ENCODE results near the gene CCDC68. TPM values are rescaled to one million over a fixed set of nuclear protein-coding genes. Genes with fewer than 3 reads are reported as not detected.

Gene CCDC68
- polyA plus RNA-seq, 2 of the 4 experiments (the other 2 are of a cell fraction) = 3.1 to 12.4 TPM

DNA sequence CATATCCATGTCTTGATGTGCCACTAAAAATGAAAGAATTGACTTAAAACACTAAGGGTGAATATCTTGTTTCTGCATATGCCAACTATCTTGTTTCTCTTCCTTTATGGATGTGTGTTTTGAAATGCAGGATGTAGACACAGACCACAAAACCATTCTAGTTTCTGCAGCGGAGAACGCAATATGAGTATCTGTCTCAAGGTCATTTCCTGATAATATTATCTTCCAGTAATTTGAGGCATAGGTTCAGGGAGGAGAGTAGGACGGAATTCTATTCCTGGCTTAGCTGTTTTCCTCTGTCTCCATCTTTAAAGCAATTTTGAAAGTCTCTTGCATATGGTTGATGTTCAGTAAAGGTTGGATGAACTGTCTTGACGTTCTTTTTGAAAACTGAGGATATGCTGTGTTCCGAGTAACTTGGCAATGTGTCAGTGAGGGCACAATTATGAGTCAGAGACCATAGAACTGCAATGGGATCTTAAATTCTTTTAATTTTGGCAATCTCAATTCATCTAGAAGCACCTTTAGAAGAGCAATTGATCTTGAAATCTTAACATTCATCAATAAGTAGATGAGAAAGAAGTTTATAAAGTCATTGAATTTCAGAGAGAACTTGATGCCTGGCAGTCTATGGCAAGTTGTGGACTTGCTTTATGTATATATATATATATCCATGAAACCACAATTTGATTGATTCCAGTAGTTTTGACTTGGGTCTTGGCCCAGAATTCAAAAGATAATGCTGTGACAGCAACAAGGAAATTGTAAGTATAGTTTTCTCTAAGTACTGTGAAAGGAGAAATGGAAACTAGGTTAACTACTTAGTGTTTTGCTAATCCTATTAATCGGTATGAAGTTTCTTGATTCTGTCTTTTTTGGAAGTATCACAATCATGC is 106.2 kb downstream of the CCDC68 start (continued):
- TF ChIP-seq EP300 (IDR thresholded peaks at IDR 0.05) = no peak
- TF ChIP-seq HOXB5 (CRISPR knock-in tag; IDR thresholded peaks at IDR 0.05) = no peak
- no peak for TF ChIP-seq ATOH8 (CRISPR knock-in tag; IDR thresholded peaks at IDR 0.05; ENCODE audit: low read depth)

Other genes with a start within 250 kb of the CCDC68 start
- gene RAB27B, start 131.0 kb downstream of the CCDC68 start, polyA plus RNA-seq (2011; rRNA removed) = 11.0 and 11.3 TPM in 2 replicates
- 11.7 to 13.2 TPM (median 12.2 TPM) in 3 replicates for gene RAB27B, start 131.0 kb downstream of the CCDC68 start, polyA plus RNA-seq (2017; fragmentation: RNase III; extraction: RNeasy Plus Mini Kit Qiagen cat#74134 plus additional on column Dnase treatment)

Measured in A549 (cell line).